OCI-LY7 (cell line): ENCODE results near the gene RAB1A.

Source experiments
- CTCF ChIP-seq: fragments of 200-600 bp; sonication (generic); conservative IDR thresholded peaks from 2 replicates; pipeline ENCODE4 v1.5.1; 2014; ENCODE audit warnings: mild to moderate bottlenecking, antibody characterized with exemption, low read length, moderate library complexity, mixed read lengths
- EZH2phosphoT487 ChIP-seq: fragments of 200-600 bp; sonication (generic); IDR thresholded peaks from 2 replicates; pipeline ENCODE4 v1.6.1; 2018; ENCODE audit warnings: low read depth, borderline replicate concordance, mild to moderate bottlenecking, mixed run types, antibody characterized with exemption, low read length, moderate library complexity, mixed read lengths

- TF ChIP-seq CTCF (no peak), EZH2phosphoT487 (no peak)
Measured at GRCh38 chr2:65049010-65049639, 80.8 kb downstream of the RAB1A start.
